Keratinocyte (primary cell): ENCODE results near the gene PATL2.

ENCODE experiments used
- CTCF ChIP-seq, 3 experiments: IDR thresholded peaks in 1 of 3; conservative IDR thresholded peaks in 1 of 3; optimal IDR thresholded peaks in 1 of 3; 2 replicates in 2 of 3; 3 replicates in 1 of 3; pipeline versions ENCODE3 to v1.5.1; 2011; ENCODE audit warnings: low read length in 3 of 3, mild to moderate bottlenecking in 3 of 3, moderate library complexity in 2 of 3, control low read depth in 1 of 3, inconsistent platforms in 1 of 3; ENCODE audit not compliant: insufficient read depth in 2 of 3; ENCODE audit errors: extremely low read depth in 1 of 3
- EZH2 ChIP-seq: IDR thresholded peaks from one replicate; pipeline ENCODE4 v1.6.1; 2012; ENCODE audit warnings: inconsistent platforms, mild to moderate bottlenecking, low read length, moderate library complexity

- TF ChIP-seq CTCF (optimal IDR thresholded peaks at IDR 0.05 in 1 of 3, IDR thresholded peaks at IDR 0.05 in 1 of 3, conservative IDR thresholded peaks at IDR 0.05 in 1 of 3; ENCODE audit: extremely low read depth in 1 of 3, insufficient read depth in 2 of 3, low read length in 3 of 3): no peak
- TF ChIP-seq EZH2: no peak
Observed at GRCh38 chr15:44735482-44736180, 24.5 kb upstream of the PATL2 start.
